Measurements from ENCODE around the gene CBFA2T2. TPM values are rescaled to one million over a fixed set of nuclear protein-coding genes. Genes with fewer than 3 reads are reported as not detected.

CBFA2T2 gene
- total RNA-seq, 6 donors from 2014 or later = 10.0 to 35.6 (median 16.2) TPM

DNA sequence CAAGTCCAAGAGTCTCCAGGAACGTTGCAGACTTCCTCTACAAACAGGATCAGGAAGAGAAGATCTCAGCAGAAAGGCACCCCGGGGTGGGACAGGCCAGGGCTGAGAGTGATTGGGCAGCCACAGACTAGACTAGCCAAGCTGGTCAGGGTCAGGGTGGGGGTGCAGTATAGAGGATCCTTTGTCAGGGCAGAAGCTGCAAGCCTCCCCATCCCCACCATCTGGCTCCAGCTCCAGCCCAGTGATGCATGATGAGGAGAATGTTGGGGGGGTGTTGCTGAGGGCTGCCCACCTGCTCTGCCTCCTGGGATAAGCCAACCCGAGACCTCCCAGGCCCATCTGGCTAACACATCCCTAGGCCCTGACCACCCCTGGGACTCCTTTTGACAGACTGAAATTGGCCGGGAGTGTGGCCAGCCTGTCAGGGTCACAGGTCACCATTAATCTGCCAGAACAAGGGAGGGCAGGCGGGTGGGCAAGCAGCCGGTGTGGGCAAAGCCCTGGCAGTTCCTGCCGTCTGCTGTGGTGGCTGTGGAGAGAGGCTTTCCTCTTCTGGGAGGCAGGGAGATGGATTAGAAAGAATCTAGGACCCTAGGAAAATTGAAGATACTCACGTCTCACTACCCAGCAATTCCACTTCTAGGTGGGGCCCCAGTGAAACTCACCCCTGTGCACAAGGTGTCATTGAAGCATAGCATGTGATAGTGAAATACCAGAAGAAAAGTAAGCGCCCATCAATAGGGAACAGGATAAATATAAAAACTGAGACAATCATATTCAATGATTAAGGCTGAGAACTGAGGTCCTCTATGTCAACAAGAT lies 24.2 kb upstream of the CBFA2T2 start:
- no peaks in the 10 kb centered on the region for H3K9me3 ChIP-seq
- TF ChIP-seq, protein P1, sequence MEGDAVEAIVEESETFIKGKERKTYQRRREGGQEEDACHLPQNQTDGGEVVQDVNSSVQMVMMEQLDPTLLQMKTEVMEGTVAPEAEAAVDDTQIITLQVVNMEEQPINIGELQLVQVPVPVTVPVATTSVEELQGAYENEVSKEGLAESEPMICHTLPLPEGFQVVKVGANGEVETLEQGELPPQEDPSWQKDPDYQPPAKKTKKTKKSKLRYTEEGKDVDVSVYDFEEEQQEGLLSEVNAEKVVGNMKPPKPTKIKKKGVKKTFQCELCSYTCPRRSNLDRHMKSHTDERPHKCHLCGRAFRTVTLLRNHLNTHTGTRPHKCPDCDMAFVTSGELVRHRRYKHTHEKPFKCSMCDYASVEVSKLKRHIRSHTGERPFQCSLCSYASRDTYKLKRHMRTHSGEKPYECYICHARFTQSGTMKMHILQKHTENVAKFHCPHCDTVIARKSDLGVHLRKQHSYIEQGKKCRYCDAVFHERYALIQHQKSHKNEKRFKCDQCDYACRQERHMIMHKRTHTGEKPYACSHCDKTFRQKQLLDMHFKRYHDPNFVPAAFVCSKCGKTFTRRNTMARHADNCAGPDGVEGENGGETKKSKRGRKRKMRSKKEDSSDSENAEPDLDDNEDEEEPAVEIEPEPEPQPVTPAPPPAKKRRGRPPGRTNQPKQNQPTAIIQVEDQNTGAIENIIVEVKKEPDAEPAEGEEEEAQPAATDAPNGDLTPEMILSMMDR (IDR thresholded peaks at IDR 0.05) = no peak
- TF ChIP-seq EP300 (IDR thresholded peaks at IDR 0.05) (no peak), POLR2A (IDR thresholded peaks at IDR 0.05) (no peak), POLR2AphosphoS5 (IDR thresholded peaks at IDR 0.05) (no peak)
- DNase-seq = no peak
- 62 to 68% methylated on average over 8 to 9 of the region's 9 CpGs for WGBS, 2 donors
- no peak overlapping the region for H3K27ac ChIP-seq
- ATAC-seq (ENCODE audit: low FRiP score in 2 of 2) = no peak
- no peaks in the 10 kb centered on the region for H3K4me1 ChIP-seq
- no peaks in the 10 kb centered on the region for H3K36me3 ChIP-seq
- H3K27me3 ChIP-seq = no peaks in the 10 kb centered on the region
- H3K4me3 ChIP-seq = no peak overlapping the region

DNA sequence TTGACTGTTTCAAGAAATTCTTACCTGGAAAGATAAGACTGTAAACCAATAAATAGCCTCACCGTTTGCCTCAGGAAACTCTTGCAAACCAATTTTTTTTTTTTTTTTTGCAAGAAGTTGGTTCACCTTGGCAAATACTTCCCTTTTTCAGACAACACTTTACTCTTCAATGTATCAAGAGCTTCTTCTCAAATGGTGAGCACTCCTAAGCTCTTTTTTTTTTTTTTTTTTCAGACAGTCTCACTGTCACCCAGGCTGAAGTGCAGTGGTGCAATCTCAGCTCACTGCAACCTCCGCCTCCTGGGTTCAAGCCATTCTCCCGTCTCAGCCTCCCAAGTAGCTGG lies 23.6 kb upstream of the CBFA2T2 start:
- Histone ChIP-seq H3K4me3 (no peak overlapping the region), H3K27me3 (no peaks in the 10 kb centered on the region), H3K36me3 (no peaks in the 10 kb centered on the region), H3K4me1 (no peaks in the 10 kb centered on the region), H3K9me3 (no peaks in the 10 kb centered on the region), H3K27ac (no peak overlapping the region)
- no peak for DNase-seq
- 69 to 81% methylated on average over 3 of the region's 3 CpGs for WGBS, 2 donors
- TF ChIP-seq, protein P1 (IDR thresholded peaks at IDR 0.05) = no peak
- TF ChIP-seq POLR2A (IDR thresholded peaks at IDR 0.05) (no peak), POLR2AphosphoS5 (IDR thresholded peaks at IDR 0.05) (no peak), EP300 (IDR thresholded peaks at IDR 0.05) (no peak)
- no peak for ATAC-seq (ENCODE audit: low FRiP score in 2 of 2)

DNA sequence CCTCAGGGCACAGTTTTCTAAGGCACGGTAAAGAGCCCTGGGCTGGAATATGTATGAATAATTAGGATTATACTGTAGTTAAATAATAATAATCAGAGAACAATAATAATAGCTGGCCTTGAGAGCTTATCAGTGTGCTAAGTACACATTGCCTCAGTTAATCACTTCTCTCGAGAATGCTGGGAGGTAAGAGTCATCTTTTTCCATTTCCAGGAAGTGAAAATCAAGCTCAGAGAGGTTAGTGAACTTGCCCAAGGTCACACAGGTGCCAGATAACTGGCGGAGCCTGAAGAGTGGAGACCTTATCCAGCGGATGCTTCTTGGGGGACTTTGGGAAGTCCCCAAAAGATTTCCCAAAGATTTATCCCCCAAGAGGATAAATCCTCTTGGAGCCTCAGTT lies 19.4 kb upstream of the CBFA2T2 start:
- Histone ChIP-seq H3K9me3 (no peaks in the 10 kb centered on the region), H3K4me1 (peaks cover 0 to 2% (median 0%) of the 10 kb centered on the region in 4 donors), H3K27me3 (peaks cover 0 to 4% (median 0%) of the 10 kb centered on the region in 4 donors), H3K36me3 (no peaks in the 10 kb centered on the region), H3K4me3 (no peak overlapping the region), H3K27ac (no peak overlapping the region)
- ATAC-seq (ENCODE audit: low FRiP score in 2 of 2) (no peak), DNase-seq (no peak)
- 74 to 76% methylated on average over 4 of the region's 4 CpGs for WGBS, 2 donors
- TF ChIP-seq POLR2AphosphoS5 (IDR thresholded peaks at IDR 0.05) (no peak), EP300 (IDR thresholded peaks at IDR 0.05) (no peak), POLR2A (IDR thresholded peaks at IDR 0.05) (no peak)
- TF ChIP-seq, protein P1 (IDR thresholded peaks at IDR 0.05) = no peak

- DNase-seq (no peak), ATAC-seq (ENCODE audit: low FRiP score in 2 of 2) (no peak)
- H3K36me3 ChIP-seq = no peaks in the 10 kb centered on the region
- H3K4me1 ChIP-seq = peaks cover 0 to 6% (median 2%) of the 10 kb centered on the region in 4 donors
- TF ChIP-seq POLR2A (IDR thresholded peaks at IDR 0.05) (no peak), POLR2AphosphoS5 (IDR thresholded peaks at IDR 0.05) (no peak), EP300 (IDR thresholded peaks at IDR 0.05) (no peak)
- TF ChIP-seq, protein P1 (IDR thresholded peaks at IDR 0.05) = no peak
- whole genome bisulfite sequencing, 2 donors = 80 to 84% methylated on average over 3 of the region's 3 CpGs
- no peak overlapping the region for H3K4me3 ChIP-seq
- no peak overlapping the region for H3K27ac ChIP-seq
- peaks cover 0 to 4% (median 0%) of the 10 kb centered on the region in 4 donors for H3K27me3 ChIP-seq
- H3K9me3 ChIP-seq = no peaks in the 10 kb centered on the region
Observed at GRCh38 chr20:33470866-33471265, 19.0 kb upstream of the CBFA2T2 start.

Measured in upper lobe of left lung (tissue), 6 donors.